GM12878 (cell line): ENCODE results near the gene CITED2. TPM values are rescaled to one million over a fixed set of nuclear protein-coding genes. Genes with fewer than 3 reads are reported as not detected.

Experiments
- ATAC-seq: fragments of 200-7000 bp; cut with Tn5 transposase; 3 replicates; pipeline ENCODE4 v1.9.1; 2020; ENCODE audit warnings: mild to moderate bottlenecking, moderate library complexity
- BruUV-seq: library from RNA; stranded (reverse); fragments of 400-500 nt; replicated peaks from 2 replicates; lab custom pipeline; 2021; lab: Mats Ljungman, UMichigan
- CTCF ChIA-PET: fragments of 300-600 bp; sonication (Branson Sonifier 250); formaldehyde crosslinking; extraction: SDS; loops from one replicate; lab custom pipeline; 2021; ENCODE audit warnings: inconsistent platforms; lab: Yijun Ruan, JAX
- POLR2A ChIA-PET: fragments of 350-600 bp; formaldehyde crosslinking; extraction: SDS; loops from one replicate; lab custom pipeline; 2021; ENCODE audit warnings: inconsistent platforms; lab: Charles Lee
- RAD21 ChIA-PET: fragments of 300-600 bp; sonication (Branson Sonifier 250); formaldehyde crosslinking; loops from one replicate; lab custom pipeline; 2023; ENCODE audit warnings: antibody characterized with exemption; ENCODE audit not compliant: unreplicated experiment; lab: Charles Lee
- SMC1A ChIA-PET: fragments of 300-600 bp; sonication (Branson Sonifier 250); formaldehyde crosslinking; loops from one replicate; lab custom pipeline; 2023; ENCODE audit not compliant: unreplicated experiment, uncharacterized antibody; lab: Charles Lee
- DNase-seq: peaks from one replicate; pipeline ENCODE4 v3.0.0-alpha.2; 2011; ENCODE audit warnings: low read depth, low spot score
- FAIRE-seq: peaks from 3 replicates; lab custom pipeline; 2011; peaks lifted over from hg19 to GRCh38; lab: Jason Lieb, UNC
- H2AFZ ChIP-seq: 2 replicates; pipeline ENCODE4 v1.6.0; 2011; ENCODE audit warnings: low read depth, low read length, control low read depth; ENCODE audit not compliant: control insufficient read depth
- H3K27ac ChIP-seq: 2 replicates; pipeline ENCODE4 v1.5.1; 2011; ENCODE audit warnings: control low read depth; ENCODE audit not compliant: control insufficient read depth, insufficient read depth
- H3K27me3 ChIP-seq, 2 experiments: replicated peaks in 1 of 2; 2 replicates each; pipeline versions ENCODE4 v1.6.0 to v1.6.1; 2011; ENCODE audit warnings: low read length in 1 of 2; ENCODE audit not compliant: control insufficient read depth in 2 of 2, insufficient read depth in 2 of 2
- H3K36me3 ChIP-seq, 2 experiments: 2 replicates each; pipeline ENCODE4 v1.5.1; 2011; ENCODE audit warnings: low read length in 1 of 2; ENCODE audit not compliant: control insufficient read depth in 2 of 2, insufficient read depth in 2 of 2
- H3K4me1 ChIP-seq: 2 replicates; pipeline ENCODE4 v1.6.1; 2011; ENCODE audit warnings: mild to moderate bottlenecking, low read length, moderate library complexity, mixed read lengths; ENCODE audit not compliant: control insufficient read depth, insufficient read depth
- H3K4me2 ChIP-seq: 2 replicates; pipeline ENCODE4 v1.6.0; 2011; ENCODE audit warnings: control low read depth; ENCODE audit not compliant: control insufficient read depth, insufficient read depth
- H3K4me3 ChIP-seq: fragments of 200-600 bp; sonication (generic); 2 replicates; pipeline ENCODE4 v1.5.1; 2016
- H3K79me2 ChIP-seq: 2 replicates; pipeline ENCODE4 v1.6.0; 2011; ENCODE audit warnings: low read length; ENCODE audit not compliant: control insufficient read depth, insufficient read depth
- H3K9ac ChIP-seq: 2 replicates; pipeline ENCODE4 v1.8.0; 2011; ENCODE audit warnings: low read length, control low read depth, mixed read lengths; ENCODE audit not compliant: control insufficient read depth, insufficient read depth
- H3K9me3 ChIP-seq: replicated peaks from 3 replicates; pipeline ENCODE4 v1.5.1; 2011; ENCODE audit warnings: mild to moderate bottlenecking, low read length; ENCODE audit not compliant: control insufficient read depth, insufficient read depth
- H4K20me1 ChIP-seq: 2 replicates; pipeline ENCODE4 v1.6.0; 2011; ENCODE audit not compliant: control insufficient read depth, insufficient read depth
- FOXM1 ChIP-seq: IDR thresholded peaks from 2 replicates; pipeline ENCODE4 v1.6.1; 2012; ENCODE audit warnings: low read depth, mild to moderate bottlenecking, inconsistent platforms, low read length, moderate library complexity
- JUNB ChIP-seq: IDR thresholded peaks from 2 replicates; pipeline ENCODE4 v1.6.1; 2016; ENCODE audit warnings: antibody characterized with exemption, mild to moderate bottlenecking
- MEF2B ChIP-seq: fragments of 450-650 bp; IDR thresholded peaks from 2 replicates; pipeline ENCODE4 v1.6.1; 2018; ENCODE audit warnings: mild to moderate bottlenecking, moderate library complexity; ENCODE audit not compliant: partially characterized antibody, poor library complexity, severe bottlenecking
- MTA3 ChIP-seq: IDR thresholded peaks from 2 replicates; pipeline ENCODE4 v1.6.1; 2012; ENCODE audit warnings: low read length, inconsistent platforms, borderline replicate concordance
- NRF1 ChIP-seq: conservative IDR thresholded peaks from 2 replicates; pipeline ENCODE4 v1.6.1; 2011; ENCODE audit warnings: mild to moderate bottlenecking, low read depth, low read length, improper control_type of control experiment
- ZNF622 ChIP-seq: fragments of 450-650 bp; IDR thresholded peaks from 2 replicates; pipeline ENCODE4 v1.6.1; 2017; ENCODE audit warnings: mild to moderate bottlenecking, inconsistent platforms
- WGBS: methylation state at CpG from one replicate; pipeline ENCODE4 v1.1.6; 2016; ENCODE audit warnings: low lambda C conversion rate; ENCODE audit not compliant: insufficient replicate concordance, insufficient coverage; ENCODE audit errors: missing lambda C conversion rate; 5-methylcytosine and 5-hydroxymethylcytosine counted together
- in situ Hi-C: fragments of 300-500 bp; cut with MboI; formaldehyde crosslinking; loops from 9 replicates; pipeline ENCODE4 v1.14.3; 2018; ENCODE audit warnings: mixed read lengths
- intact Hi-C: fragments of 100-400 bp; cut with micrococcal nuclease; formaldehyde crosslinking; loops from one replicate; pipeline ENCODE4 v1.14.2; 2022; ENCODE audit not compliant: unreplicated experiment
- polyA plus RNA-seq, 11 experiments: library from polyadenylated mRNA; depleted of rRNA in 4 of 11; unstranded in 6 of 11; stranded (reverse) in 5 of 11; fragments of >200 nt; fragmentation: Nextera tagmentation in 4 of 11; fragmentation: Illumina TruSeq in 1 of 11; extraction: Ambion mirVana in 4 of 11; extraction: Trizol in 1 of 11; gene quantifications; 1 replicate in 1 of 11; 2 replicates in 10 of 11; pipeline versions ENCODE4 v1.2.1 to v1.2.3, GENCODE V29; 2011 to 2016; ENCODE audit warnings: inconsistent platforms in 2 of 11, missing spikeins in 2 of 11, low read depth in 1 of 11
- total RNA-seq, 4 experiments: library from RNA; depleted of rRNA in 3 of 4; stranded (reverse); fragments of >200 nt in 3 of 4; fragmentation: Illumina TruSeq in 1 of 4; extraction: Trizol in 1 of 4; gene quantifications; 2 replicates each; pipeline versions ENCODE4 v1.2.1 to v1.2.3, GENCODE V29; 2013 to 2021
- TF ChIP-seq, protein P1 (sequence below): fragments of 450-650 bp; IDR thresholded peaks from 2 replicates; pipeline ENCODE4 v1.6.1; 2017; ENCODE audit warnings: mild to moderate bottlenecking, moderate library complexity

The CITED2 gene
- total and polyA plus RNA-seq, 10 of the 15 experiments (the other 5 are each of a cell fraction or from before 2014, with no cell fraction given) = 0.08 to 20.0 (median 7.3) TPM

DNA sequence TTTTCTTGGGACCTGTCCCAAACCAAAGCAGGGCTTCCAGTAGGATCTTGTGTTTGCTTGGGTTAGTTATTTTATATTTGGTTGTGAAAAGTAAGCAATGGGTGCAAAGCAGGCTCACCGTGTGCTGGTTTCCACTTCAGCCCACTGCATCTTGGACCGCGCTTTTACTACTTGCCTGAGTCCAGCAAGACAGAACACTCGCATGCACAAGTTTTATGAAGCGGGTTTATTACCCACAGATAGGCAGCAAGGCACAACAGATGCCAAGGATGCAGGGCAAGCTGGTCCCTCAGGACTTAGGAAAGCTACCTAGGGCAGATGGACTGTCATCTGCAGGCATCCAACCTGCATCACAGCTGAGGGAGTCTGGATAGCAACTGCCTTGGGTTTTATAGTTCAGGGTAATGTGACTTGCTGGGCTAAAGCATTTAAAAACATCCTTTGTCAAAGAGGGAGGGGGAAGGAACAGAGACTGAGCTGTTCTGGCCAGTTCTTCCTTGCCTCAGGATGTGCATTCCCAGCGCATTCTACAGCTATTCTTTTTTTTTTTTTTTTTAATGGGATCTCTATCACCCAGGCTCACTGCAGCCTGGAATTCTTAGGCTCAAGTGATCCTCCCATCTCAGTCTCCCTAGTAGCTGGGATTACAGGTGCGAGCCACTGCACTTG is 18.5 kb downstream of the CITED2 start (continued):
- no peak for TF ChIP-seq NRF1
- TF ChIP-seq ZNF622 = no peak
- no peak for TF ChIP-seq MTA3

DNA sequence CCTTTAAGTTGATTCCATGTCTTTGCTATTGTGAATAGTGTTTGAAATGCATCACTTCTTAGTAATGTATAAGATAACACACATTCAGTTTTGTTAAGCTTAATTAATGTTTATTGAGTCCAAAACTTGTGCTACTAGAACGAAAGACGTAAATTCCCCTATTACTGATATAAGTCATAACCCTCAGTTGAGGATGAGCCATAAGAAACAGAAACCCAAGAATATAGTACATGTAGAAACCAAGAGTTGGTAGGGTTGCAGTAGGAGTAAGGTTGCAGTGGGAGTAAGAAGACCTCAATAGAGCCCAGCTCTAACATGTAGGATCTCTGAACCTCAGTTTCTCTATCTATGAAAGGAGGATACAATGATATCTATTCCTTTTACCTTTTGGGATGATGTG is 19.3 kb downstream of the CITED2 start:
- no TSS peak for BruUV-seq
- 20% methylated on average over 2 of the region's 2 CpGs for WGBS
- H3K4me2 ChIP-seq = no peak overlapping the region
- H3K36me3 ChIP-seq = no peaks in the 10 kb centered on the region
- H3K4me1 ChIP-seq = no peaks in the 10 kb centered on the region
- H4K20me1 ChIP-seq = no peaks in the 10 kb centered on the region
- no peak overlapping the region for H3K4me3 ChIP-seq
- ATAC-seq = peak; percentile 80
- no peak overlapping the region for H3K27ac ChIP-seq
- H3K79me2 ChIP-seq = no peaks in the 10 kb centered on the region
- in situ Hi-C loops = loop anchor here (10.0 kb wide), 1 partner anchor 760 kb away; no protein-coding TSS in a partner anchor
- no peaks in the 10 kb centered on the region; the same call in 2 of the 3 replicates for H3K9me3 ChIP-seq
- no peak for DNase-seq
- POLR2A ChIA-PET = no interaction called here
- TF ChIP-seq MEF2B (no peak), FOXM1 (no peak), JUNB (peak; percentile 53)
- TF ChIP-seq, protein P1, sequence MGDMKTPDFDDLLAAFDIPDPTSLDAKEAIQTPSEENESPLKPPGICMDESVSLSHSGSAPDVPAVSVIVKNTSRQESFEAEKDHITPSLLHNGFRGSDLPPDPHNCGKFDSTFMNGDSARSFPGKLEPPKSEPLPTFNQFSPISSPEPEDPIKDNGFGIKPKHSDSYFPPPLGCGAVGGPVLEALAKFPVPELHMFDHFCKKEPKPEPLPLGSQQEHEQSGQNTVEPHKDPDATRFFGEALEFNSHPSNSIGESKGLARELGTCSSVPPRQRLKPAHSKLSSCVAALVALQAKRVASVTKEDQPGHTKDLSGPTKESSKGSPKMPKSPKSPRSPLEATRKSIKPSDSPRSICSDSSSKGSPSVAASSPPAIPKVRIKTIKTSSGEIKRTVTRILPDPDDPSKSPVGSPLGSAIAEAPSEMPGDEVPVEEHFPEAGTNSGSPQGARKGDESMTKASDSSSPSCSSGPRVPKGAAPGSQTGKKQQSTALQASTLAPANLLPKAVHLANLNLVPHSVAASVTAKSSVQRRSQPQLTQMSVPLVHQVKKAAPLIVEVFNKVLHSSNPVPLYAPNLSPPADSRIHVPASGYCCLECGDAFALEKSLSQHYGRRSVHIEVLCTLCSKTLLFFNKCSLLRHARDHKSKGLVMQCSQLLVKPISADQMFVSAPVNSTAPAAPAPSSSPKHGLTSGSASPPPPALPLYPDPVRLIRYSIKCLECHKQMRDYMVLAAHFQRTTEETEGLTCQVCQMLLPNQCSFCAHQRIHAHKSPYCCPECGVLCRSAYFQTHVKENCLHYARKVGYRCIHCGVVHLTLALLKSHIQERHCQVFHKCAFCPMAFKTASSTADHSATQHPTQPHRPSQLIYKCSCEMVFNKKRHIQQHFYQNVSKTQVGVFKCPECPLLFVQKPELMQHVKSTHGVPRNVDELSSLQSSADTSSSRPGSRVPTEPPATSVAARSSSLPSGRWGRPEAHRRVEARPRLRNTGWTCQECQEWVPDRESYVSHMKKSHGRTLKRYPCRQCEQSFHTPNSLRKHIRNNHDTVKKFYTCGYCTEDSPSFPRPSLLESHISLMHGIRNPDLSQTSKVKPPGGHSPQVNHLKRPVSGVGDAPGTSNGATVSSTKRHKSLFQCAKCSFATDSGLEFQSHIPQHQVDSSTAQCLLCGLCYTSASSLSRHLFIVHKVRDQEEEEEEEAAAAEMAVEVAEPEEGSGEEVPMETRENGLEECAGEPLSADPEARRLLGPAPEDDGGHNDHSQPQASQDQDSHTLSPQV = no peak
- TF ChIP-seq, all 136 proteins: peak for 1
- Histone ChIP-seq H3K27me3 (no peaks in the 10 kb centered on the region), H3K9ac (no peak overlapping the region), H2AFZ (no peak overlapping the region)
- no peak for FAIRE-seq
- SMC1A ChIA-PET = interaction anchor here (0.7 to 2.2 kb wide), 7 partner anchors 9 to 136 kb away, joined by 3 to 6 read pairs (median 3); no protein-coding TSS in a partner anchor
- CTCF ChIA-PET = interaction anchor here (0.9 to 5.3 kb wide), 3 partner anchors 9 to 135 kb away, joined by 5 to 30 read pairs (median 6); no protein-coding TSS in a partner anchor
- RAD21 ChIA-PET = interaction anchor here (0.8 to 2.3 kb wide), 3 partner anchors 9 to 136 kb away, joined by 3 to 11 read pairs (median 8); no protein-coding TSS in a partner anchor
- intact Hi-C loops = no loop called here
